ENCODE results near the gene PCDHGA10.
"Not testable (repeated sequence)": the region's sequence is repeated elsewhere in the genome, so short reads cannot be mapped to it uniquely, and the experiment has no call there.

Gene PCDHGA10

DNA sequence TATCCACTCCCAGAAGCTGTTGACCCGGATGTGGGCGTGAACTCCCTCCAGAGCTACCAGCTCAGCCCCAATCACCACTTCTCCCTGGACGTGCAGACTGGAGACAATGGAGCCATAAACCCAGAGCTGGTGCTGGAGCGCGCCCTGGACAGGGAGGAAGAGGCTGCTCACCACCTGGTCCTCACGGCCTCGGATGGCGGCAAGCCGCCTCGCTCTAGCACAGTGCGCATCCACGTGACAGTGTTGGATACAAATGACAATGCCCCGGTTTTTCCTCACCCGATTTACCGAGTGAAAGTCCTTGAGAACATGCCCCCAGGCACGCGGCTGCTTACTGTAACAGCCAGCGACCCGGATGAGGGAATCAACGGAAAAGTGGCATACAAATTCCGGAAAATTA lies 19.5 kb upstream of the PCDHGA10 start:
- no peak for DNase-seq

DNA sequence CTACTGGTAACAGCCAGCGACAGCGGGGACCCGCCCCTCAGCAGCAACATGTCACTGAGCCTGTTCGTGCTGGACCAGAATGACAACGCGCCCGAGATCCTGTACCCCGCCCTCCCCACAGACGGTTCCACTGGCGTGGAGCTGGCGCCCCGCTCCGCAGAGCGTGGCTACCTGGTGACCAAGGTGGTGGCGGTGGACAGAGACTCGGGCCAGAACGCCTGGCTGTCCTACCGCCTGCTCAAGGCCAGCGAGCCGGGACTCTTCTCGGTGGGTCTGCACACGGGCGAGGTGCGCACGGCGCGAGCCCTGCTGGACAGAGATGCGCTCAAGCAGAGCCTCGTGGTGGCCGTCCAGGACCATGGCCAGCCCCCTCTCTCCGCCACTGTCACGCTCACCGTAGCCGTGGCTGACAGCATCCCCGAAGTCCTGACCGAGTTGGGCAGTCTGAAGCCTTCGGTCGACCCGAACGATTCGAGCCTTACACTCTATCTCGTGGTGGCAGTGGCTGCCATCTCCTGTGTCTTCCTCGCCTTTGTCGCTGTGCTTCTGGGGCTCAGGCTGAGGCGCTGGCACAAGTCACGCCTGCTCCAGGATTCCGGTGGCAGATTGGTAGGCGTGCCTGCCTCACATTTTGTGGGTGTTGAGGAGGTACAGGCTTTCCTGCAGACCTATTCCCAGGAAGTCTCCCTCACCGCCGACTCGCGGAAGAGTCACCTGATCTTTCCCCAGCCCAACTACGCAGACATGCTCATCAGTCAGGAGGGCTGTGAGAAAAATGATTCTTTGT lies 18.2 kb upstream of the PCDHGA10 start:
- not testable (repeated sequence) for DNase-seq

DNA sequence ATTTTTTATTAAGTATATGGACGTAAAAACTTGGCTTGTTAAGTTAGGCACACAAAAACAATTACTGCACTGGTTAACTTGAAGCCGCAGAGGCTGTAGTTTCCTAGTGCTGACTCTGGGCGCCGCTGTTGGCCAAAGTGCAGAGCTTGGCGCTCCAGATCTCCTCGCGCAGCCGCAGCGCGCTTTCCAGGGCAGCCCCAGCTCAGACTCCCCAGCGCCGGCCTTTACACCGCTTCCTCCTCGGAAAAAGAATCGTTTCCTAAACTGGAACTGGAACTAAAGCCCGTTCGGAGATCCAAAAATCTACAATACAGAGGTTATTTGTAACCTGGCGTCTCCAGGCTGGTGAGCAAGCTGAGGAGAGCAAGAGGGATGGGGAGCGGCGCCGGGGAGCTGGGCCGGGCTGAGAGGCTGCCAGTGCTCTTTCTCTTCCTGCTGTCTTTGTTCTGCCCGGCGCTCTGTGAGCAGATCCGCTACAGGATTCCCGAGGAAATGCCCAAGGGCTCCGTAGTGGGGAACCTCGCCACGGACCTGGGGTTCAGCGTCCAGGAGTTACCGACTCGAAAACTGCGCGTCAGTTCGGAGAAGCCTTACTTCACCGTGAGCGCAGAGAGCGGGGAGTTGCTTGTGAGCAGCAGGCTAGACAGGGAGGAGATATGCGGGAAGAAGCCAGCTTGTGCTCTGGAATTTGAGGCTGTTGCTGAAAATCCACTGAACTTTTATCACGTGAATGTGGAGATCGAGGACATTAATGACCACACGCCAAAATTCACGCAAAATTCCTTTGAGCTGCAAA lies 14.8 kb upstream of the PCDHGA10 start, which contains the start of gene PCDHGB5:
Gene PCDHGB5 (plus strand): TSS at position 192 of the 796 bp plus-strand sequence. CDS start 181 bp downstream, at position 373.
- DNase-seq = not testable (repeated sequence)

DNA sequence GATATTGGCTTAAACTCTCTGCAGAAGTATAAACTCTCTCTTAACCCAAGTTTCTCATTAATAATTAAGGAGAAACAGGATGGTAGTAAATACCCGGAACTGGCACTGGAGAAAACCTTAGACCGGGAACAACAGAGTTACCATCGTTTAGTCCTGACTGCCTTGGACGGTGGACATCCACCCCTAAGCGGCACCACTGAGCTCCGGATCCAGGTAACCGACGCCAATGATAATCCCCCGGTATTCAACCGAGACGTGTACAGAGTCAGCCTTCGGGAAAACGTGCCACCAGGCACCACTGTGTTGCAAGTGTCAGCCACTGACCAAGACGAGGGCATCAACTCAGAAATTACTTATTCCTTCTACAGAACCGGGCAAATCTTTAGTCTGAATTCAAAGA lies 14.2 kb upstream of the PCDHGA10 start:
- DNase-seq = no peak

DNA sequence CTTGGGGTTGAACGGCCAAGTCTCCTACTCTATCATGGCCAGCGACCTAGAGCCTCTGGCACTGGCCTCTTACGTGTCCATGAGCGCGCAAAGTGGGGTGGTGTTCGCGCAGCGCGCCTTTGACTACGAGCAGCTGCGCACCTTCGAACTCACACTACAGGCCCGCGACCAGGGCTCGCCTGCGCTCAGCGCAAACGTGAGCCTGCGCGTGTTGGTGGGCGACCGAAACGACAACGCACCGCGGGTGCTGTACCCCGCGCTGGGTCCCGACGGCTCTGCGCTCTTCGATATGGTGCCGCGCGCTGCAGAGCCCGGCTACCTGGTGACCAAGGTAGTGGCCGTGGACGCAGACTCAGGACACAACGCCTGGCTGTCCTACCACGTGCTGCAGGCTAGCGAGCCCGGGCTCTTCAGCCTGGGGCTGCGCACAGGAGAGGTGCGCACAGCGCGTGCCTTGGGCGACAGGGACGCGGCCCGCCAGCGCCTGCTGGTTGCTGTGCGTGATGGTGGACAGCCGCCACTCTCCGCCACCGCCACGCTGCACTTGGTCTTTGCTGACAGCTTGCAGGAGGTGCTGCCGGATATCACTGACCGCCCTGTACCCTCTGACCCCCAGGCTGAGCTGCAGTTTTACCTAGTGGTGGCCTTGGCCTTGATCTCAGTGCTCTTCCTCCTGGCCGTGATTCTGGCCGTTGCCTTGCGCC lies 13.1 kb upstream of the PCDHGA10 start:
- DNase-seq = no peak

DNA sequence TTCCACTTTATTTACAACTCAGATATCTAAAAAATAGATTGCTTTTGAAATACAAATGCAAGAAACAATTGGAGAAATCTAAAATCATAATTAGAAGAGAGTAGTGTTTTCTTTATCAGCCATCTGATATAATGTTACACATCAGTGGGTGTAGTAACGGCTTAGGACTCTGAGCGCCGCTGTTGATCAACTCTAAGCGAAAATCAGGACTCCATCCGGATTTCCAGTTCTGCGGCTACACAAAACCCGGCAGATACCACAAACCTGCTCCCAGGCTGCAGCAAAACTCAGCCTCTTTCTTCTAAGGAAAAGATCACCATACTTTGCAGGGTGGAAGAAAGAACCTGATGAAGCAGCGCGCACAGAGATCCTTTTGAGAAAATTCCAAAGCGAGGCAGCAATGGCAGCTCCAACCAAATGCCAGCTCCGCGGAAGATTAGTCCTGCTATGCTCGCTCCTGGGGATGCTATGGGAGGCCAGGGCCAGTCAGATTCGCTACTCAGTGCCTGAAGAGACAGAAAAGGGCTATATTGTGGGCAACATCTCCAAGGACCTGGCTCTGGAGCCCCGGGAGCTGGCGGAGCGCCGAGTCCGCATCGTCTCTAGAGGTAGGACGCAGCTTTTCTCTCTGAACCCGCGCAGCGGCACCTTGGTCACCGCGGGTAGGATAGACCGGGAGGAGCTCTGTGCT lies 10.1 kb upstream of the PCDHGA10 start, which contains the start of gene PCDHGA9:
Gene PCDHGA9 (plus strand): TSS at position 226 of the 691 bp plus-strand sequence. CDS start 175 bp downstream, at position 401.
- no peak for DNase-seq

DNA sequence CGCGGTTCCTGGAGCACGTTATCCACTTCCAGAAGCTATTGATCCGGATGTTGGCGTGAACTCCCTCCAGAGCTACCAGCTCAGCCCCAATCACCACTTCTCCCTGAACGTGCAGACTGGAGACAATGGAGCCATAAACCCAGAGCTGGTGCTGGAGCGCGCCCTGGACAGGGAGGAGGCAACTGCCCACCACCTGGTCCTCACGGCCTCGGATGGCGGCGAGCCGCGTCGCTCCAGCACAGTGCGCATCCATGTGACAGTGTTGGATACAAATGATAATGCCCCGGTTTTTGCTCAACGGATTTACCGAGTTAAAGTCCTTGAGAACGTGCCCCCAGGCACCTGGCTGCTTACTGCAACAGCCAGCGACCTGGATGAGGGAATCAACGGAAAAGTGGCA lies 9.4 kb upstream of the PCDHGA10 start:
- DNase-seq = no peak

DNA sequence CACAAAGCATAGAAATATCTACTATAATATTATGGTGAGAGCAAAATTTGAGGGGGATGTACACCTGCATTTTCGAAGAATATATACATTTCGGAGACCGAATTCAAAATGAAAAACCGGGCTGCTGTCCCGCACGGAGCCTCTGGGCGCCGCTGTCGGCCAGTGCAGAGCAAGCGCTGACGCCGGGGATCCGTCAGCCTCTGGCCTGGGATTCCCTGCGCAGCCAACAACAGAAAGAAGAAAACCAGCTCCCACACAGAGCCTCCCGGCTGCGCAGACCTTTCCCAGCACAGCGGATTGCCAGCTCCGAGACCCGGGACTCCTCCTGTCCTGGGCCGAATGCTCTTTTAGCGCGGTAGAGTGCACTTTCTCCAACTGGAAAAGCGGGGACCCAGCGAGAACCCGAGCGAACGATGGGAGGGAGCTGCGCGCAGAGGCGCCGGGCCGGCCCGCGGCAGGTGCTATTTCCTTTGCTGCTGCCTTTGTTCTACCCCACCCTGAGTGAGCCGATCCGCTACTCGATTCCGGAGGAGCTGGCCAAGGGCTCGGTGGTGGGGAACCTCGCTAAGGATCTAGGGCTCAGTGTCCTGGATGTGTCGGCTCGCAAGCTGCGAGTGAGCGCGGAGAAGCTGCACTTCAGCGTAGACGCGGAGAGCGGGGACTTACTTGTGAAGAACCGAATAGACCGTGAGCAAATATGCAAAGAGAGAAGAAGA lies 4.8 kb upstream of the PCDHGA10 start, which contains the start of gene PCDHGB6:
Gene PCDHGB6 (plus strand): TSS at position 232 of the 716 bp plus-strand sequence. CDS start 182 bp downstream, at position 414.
- not testable (repeated sequence) for DNase-seq

DNA sequence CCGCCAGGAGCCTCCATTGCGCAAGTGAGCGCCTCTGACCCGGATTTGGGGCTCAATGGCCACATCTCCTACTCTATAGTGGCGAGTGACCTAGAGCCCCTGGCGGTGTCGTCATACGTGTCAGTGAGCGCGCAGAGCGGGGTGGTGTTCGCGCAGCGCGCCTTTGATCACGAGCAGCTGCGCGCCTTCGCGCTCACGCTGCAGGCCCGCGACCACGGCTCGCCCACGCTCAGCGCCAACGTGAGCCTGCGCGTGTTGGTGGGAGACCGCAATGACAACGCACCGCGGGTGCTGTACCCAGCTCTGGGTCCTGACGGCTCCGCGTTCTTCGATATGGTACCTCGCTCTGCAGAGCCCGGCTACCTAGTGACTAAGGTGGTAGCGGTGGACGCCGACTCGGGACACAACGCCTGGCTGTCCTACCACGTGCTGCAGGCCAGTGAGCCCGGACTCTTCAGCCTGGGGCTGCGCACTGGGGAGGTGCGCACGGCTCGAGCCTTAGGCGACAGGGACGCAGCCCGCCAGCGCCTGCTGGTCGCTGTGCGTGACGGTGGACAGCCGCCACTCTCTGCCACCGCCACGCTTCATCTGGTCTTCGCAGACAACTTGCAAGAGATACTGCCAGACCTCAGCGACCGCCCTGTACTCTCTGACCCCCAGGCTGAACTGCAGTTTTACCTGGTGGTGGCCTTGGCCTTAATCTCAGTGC lies 3.0 kb upstream of the PCDHGA10 start:
- DNase-seq = no peak

DNA sequence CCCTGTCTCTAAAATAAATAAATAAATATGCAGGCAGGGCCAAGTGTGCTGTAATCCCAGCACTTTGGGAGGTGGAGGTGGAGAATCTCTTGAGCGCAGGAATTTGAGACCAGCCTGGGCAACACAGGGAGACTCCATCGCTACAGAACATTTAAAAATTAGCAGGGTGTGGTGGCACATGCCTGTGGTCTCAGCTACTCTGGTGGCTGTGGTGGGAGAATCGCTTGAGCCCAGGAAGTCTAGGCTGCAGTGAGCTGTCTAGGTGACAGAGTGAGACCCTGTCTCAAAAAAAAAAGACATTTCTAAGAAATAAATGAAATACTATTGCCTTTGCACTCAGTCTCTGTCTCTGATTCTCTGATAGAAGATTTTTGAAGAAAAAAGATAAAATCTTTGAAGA lies 1.2 kb upstream of the PCDHGA10 start:
- no peak for DNase-seq

DNA sequence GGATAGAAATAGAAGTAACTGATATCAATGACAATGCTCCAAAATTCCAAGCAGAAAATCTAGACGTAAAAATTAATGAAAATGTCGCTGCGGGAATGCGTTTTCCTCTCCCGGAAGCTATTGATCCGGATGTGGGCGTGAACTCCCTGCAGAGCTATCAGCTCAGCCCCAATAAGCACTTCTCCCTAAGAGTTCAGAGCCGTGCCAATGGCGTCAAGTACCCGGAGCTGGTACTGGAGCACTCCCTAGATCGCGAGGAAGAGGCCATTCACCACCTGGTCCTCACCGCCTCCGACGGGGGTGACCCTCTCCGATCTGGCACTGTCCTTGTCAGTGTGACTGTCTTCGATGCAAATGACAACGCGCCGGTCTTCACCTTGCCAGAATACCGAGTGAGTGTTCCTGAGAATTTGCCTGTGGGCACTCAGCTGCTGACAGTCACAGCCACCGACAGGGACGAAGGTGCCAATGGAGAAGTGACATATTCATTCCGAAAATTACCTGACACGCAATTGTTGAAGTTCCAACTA lies 818 bp downstream of the PCDHGA10 start:
- no peak for DNase-seq

DNA sequence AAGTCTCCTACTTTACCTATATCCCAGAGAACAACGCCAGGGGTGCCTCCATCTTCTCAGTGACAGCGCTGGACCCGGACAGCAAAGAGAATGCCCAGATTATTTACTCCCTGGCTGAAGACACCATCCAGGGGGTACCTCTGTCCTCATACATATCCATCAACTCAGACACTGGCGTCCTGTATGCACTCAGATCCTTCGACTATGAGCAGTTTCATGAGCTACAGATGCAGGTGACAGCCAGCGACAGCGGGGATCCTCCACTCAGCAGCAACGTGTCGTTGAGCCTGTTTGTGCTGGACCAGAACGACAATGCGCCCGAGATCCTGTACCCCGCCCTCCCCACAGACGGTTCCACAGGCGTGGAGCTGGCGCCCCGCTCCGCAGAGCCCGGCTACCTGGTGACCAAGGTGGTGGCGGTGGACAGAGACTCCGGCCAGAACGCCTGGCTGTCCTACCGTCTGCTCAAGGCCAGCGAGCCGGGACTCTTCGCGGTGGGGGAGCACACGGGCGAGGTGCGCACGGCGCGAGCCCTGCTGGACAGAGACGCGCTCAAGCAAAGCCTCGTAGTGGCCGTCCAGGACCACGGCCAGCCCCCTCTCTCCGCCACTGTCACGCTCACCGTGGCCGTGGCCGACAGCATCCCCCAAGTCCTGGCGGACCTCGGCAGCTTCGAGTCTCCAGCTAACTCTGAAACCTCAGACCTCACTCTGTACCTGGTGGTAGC lies 1.9 kb downstream of the PCDHGA10 start:
- not testable (repeated sequence) for DNase-seq

DNA sequence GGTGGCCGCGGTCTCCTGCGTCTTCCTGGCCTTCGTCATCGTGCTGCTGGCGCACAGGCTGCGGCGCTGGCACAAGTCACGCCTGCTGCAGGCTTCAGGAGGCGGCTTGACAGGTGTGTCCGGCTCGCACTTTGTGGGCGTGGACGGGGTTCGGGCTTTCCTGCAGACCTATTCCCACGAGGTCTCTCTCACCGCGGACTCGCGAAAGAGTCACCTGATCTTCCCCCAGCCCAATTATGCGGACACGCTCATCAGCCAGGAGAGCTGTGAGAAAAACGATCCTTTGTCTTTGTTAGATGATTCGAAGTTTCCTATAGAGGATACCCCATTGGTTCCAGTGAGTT lies 2.5 kb downstream of the PCDHGA10 start:
- not testable (repeated sequence) for DNase-seq

DNA sequence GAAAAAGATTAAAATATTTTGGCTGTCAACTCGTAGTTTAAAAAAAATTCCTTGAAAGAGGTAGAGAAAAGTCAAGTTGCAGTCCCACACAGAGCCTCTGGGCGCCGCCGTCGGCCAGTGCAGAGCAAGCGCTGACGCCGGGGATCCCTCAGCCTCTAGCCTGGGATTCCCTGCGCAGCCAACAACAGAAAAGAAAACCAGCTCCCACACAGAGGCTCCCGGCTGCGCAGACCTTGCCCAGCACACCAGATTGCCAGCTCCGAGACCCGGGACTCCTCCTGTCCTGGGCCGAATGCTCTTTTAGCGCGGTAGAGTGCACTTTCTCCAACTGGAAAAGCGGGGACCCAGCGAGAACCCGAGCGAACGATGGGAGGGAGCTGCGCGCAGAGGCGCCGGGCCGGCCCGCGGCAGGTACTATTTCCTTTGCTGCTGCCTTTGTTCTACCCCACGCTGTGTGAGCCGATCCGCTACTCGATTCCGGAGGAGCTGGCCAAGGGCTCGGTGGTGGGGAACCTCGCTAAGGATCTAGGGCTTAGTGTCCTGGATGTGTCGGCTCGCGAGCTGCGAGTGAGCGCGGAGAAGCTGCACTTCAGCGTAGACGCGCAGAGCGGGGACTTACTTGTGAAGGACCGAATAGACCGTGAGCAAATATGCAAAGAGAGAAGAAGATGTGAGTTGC lies 4.8 kb downstream of the PCDHGA10 start, which contains the start of gene PCDHGB7:
Gene PCDHGB7 (plus strand): TSS at position 184 of the 679 bp plus-strand sequence. CDS start 183 bp downstream, at position 367.
- not testable (repeated sequence) for DNase-seq

DNA sequence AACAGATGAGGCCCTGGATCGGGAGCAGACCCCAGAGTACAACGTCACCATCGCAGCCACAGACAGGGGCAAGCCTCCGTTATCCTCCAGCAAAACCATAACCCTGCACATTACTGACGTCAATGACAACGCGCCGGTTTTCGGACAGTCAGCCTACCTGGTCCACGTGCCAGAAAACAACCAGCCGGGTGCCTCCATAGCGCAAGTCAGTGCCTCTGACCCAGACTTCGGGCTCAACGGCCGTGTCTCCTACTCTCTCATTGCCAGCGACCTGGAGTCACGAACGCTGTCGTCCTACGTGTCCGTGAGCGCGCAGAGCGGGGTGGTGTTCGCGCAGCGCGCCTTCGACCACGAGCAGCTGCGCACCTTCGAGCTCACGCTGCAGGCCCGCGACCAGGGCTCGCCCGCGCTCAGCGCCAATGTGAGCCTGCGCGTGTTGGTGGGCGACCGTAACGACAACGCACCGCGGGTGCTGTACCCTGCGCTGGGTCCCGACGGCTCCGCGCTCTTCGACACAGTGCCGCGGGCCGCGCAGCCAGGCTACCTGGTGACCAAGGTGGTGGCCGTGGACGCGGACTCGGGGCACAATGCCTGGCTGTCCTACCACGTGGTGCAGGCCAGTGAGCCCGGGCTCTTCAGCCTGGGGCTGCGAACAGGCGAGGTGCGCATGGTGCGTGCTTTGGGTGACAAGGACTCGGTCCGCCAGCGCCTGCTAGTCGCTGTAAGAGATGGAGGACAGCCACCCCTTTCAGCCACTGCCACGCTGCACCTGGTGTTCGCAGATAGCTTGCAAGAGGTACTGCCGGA lies 6.5 kb downstream of the PCDHGA10 start:
- DNase-seq = no peak

DNA sequence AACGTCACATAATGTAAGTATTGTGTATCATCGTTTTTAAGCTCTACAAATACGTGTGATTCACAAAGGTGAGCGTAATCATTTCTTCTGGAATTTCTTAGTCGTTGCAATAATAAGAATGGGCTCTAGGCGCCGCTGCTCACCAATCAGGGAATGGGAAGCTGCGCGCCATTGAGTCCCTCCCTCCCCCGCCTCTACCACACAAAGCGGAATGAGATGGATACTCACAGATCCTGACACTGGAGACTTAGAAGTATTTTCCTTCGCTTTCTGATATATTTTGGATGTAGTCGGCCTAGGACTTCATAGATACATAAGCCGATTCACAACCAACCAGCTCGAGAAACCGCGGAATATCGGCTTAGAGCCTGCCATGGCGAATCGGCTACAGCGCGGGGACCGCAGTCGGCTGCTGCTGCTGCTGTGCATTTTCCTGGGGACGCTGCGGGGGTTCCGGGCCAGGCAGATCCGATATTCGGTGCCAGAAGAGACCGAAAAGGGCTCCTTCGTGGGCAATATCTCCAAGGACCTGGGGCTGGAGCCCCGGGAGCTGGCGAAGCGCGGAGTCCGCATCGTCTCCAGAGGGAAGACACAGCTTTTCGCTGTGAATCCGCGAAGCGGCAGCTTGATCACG lies 8.2 kb downstream of the PCDHGA10 start, which contains the start of gene PCDHGA11:
Gene PCDHGA11 (plus strand): TSS at position 197 of the 634 bp plus-strand sequence. CDS start 177 bp downstream, at position 374.
- DNase-seq = no peak

DNA sequence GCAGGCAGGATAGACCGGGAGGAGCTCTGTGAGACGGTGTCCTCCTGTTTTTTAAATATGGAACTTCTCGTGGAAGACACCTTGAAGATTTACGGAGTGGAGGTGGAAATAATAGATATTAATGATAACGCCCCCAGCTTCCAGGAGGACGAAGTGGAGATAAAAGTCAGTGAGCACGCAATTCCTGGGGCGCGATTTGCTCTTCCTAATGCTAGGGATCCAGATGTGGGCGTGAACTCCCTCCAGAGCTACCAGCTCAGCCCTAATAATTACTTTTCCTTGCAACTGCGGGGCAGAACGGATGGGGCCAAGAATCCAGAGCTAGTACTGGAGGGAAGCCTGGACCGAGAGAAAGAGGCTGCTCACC lies 8.7 kb downstream of the PCDHGA10 start:
- no peak for DNase-seq
